Testis (tissue), 5 donors: ENCODE data around the gene WDR18. TPM values are rescaled to one million over a fixed set of nuclear protein-coding genes. Genes with fewer than 3 reads are reported as not detected.
A peak's percentile ranks its signal among the peaks of the same experiment; 100 is the strongest.

Source experiments
- DNase-seq: peaks from one replicate; pipeline ENCODE4 v3.0.0-alpha.2; 2019
- H3K27ac ChIP-seq, 2 donors: fragments of 200-600 bp; sonication (generic); one replicate each; pipeline ENCODE4 v1.5.1; 2019
- H3K27me3 ChIP-seq: fragments of 200-600 bp; sonication (generic); one replicate; pipeline ENCODE4 v1.5.1; 2019
- H3K36me3 ChIP-seq: fragments of 200-600 bp; sonication (generic); one replicate; pipeline ENCODE4 v1.5.1; 2017; ENCODE audit warnings: low read depth; ENCODE audit errors: missing control alignments
- H3K4me1 ChIP-seq: fragments of 200-600 bp; sonication (generic); one replicate; pipeline ENCODE4 v1.5.1; 2019
- H3K4me3 ChIP-seq, 2 donors: fragments of 200-600 bp; sonication (generic); one replicate each; pipeline ENCODE4 v1.5.1; 2017 to 2019
- H3K9me3 ChIP-seq: fragments of 200-600 bp; sonication (generic); one replicate; pipeline ENCODE4 v1.5.1; 2017
- POLR2A ChIP-seq: fragments of 450-650 bp; IDR thresholded peaks from one replicate; pipeline ENCODE4 v1.6.1; 2017; ENCODE audit warnings: antibody characterized with exemption, mild to moderate bottlenecking, moderate library complexity
- WGBS, 2 donors: methylation state at CpG; one replicate each; pipeline ENCODE4 v1.1.5; 2018; 5-methylcytosine and 5-hydroxymethylcytosine counted together
- intact Hi-C: fragments of 100-400 bp; cut with DNase I; formaldehyde crosslinking; loops from one replicate; pipeline ENCODE4 v1.15.1; 2023; ENCODE audit warnings: low total_unique reads
- long read RNA-seq, 2 donors: transcript quantifications; one replicate each; lab custom pipeline, GENCODE V29; 2026
- polyA plus RNA-seq: library from polyadenylated mRNA; stranded (reverse); fragments of 350-450 nt; fragmentation: Illumina TruSeq; extraction: RNeasy Lipid Tissue Mini Kit (QIAGEN cat#74804); gene quantifications from one replicate; pipeline ENCODE4 v1.2.3, GENCODE V29; 2014; ENCODE audit warnings: low read depth, low replicate concordance; ENCODE audit not compliant: insufficient read depth
- total RNA-seq, 2 donors: library from RNA; depleted of rRNA; stranded (reverse); fragments of >200 nt; gene quantifications; one replicate each; pipeline ENCODE4 v1.2.3, GENCODE V29; 2016
- TF ChIP-seq, protein P1 (sequence below), 3 experiments: fragments of 450-650 bp in 2 of 3; fragments of 200-600 bp in 1 of 3; sonication (generic) in 1 of 3; IDR thresholded peaks; one replicate each; pipeline ENCODE4 v1.5.1; 2016 to 2019; ENCODE audit warnings: antibody characterized with exemption in 3 of 3, mild to moderate bottlenecking in 2 of 3, moderate library complexity in 1 of 3

Gene WDR18, protein sequence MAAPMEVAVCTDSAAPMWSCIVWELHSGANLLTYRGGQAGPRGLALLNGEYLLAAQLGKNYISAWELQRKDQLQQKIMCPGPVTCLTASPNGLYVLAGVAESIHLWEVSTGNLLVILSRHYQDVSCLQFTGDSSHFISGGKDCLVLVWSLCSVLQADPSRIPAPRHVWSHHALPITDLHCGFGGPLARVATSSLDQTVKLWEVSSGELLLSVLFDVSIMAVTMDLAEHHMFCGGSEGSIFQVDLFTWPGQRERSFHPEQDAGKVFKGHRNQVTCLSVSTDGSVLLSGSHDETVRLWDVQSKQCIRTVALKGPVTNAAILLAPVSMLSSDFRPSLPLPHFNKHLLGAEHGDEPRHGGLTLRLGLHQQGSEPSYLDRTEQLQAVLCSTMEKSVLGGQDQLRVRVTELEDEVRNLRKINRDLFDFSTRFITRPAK
- total RNA-seq (100 to 1,000 TPM in 1 of 2 donors, 10 to 100 TPM in 1; 70.9 to 108 TPM), polyA plus RNA-seq (38.7 TPM)
- long read RNA-seq, donor 1, transcript WDR18-202 (10 exons, 1,608 nt), result major isoform, 27 of 30 reads
- long read RNA-seq, donor 1, partial matches to known transcripts, result 0 of 30 reads
- long read RNA-seq, donor 1, other reads (novel, unspliced or antisense), result 0 of 30 reads
- long read RNA-seq, donor 2, transcript WDR18-202 (10 exons, 1,608 nt), result major isoform, 7 of 17 reads
- long read RNA-seq, donor 2, partial matches to known transcripts, result 8 of 17 reads
- long read RNA-seq, donor 2, other reads (novel, unspliced or antisense), result 0 of 17 reads

DNA sequence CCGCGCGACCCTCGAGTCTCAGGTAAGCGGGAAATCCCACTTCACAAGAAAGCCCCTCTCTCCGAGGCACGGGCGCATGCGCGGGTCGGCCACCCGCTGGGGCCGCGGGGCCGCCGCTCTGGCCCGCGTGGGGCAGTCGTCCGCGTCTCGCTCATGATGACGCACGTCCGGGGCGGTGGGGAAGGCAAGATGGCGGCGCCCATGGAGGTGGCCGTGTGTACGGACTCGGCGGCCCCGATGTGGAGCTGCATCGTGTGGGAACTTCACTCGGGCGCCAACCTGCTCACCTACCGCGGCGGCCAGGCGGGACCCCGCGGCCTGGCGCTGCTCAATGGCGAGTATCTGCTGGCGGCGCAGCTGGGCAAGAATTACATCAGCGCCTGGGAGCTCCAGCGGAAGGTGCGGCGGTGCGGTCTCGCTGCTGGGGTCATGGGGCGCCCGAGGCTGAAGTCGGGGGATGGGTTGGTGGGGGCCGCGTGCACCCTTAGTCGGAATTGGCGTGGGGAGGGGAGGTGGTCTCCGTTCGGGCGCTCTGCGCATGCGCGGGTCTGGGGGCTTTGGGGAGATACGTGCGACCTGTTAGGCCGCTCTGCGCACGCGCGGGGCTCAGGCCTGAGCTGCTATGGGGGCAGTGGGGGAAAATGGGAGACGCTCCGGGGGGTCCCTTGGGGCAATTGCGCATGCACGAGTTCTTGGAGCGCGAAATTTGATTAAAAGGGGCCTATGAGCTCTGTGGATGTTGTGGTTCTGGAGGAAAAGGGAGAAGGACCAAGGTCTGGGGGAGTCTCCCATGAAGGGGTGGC lies at the start of gene WDR18:
TSS of gene WDR18 (plus strand) at position 181 of the 803 bp plus-strand sequence. CDS start at position 190, 9 bp downstream.
- WGBS, 2 donors, result 1% methylated on average over 31 to 73 of the region's 78 CpGs
- Histone ChIP-seq H3K4me3 (peak within 1 kb of the TSS; percentile 90 to 100), H3K9me3 (no peaks in the 10 kb centered on the region), H3K27ac (peak within 1 kb of the TSS; percentile 76 to 96), H3K36me3 (no peaks in the 10 kb centered on the region), H3K27me3 (no peaks in the 10 kb centered on the region), H3K4me1 (peaks cover 5% of the 10 kb centered on the region)
- TF ChIP-seq, protein P1, sequence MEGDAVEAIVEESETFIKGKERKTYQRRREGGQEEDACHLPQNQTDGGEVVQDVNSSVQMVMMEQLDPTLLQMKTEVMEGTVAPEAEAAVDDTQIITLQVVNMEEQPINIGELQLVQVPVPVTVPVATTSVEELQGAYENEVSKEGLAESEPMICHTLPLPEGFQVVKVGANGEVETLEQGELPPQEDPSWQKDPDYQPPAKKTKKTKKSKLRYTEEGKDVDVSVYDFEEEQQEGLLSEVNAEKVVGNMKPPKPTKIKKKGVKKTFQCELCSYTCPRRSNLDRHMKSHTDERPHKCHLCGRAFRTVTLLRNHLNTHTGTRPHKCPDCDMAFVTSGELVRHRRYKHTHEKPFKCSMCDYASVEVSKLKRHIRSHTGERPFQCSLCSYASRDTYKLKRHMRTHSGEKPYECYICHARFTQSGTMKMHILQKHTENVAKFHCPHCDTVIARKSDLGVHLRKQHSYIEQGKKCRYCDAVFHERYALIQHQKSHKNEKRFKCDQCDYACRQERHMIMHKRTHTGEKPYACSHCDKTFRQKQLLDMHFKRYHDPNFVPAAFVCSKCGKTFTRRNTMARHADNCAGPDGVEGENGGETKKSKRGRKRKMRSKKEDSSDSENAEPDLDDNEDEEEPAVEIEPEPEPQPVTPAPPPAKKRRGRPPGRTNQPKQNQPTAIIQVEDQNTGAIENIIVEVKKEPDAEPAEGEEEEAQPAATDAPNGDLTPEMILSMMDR (IDR thresholded peaks at IDR 0.05), result peak in 2 of 3 experiments; percentile 16 to 47
- TF ChIP-seq POLR2A, result no peak
- DNase-seq, result peak; percentile 96
- intact Hi-C loops, result loop anchor here (5.0 kb wide), 1 partner anchor 57 kb away; the partner anchor contains the start of gene ARID3A

DNA sequence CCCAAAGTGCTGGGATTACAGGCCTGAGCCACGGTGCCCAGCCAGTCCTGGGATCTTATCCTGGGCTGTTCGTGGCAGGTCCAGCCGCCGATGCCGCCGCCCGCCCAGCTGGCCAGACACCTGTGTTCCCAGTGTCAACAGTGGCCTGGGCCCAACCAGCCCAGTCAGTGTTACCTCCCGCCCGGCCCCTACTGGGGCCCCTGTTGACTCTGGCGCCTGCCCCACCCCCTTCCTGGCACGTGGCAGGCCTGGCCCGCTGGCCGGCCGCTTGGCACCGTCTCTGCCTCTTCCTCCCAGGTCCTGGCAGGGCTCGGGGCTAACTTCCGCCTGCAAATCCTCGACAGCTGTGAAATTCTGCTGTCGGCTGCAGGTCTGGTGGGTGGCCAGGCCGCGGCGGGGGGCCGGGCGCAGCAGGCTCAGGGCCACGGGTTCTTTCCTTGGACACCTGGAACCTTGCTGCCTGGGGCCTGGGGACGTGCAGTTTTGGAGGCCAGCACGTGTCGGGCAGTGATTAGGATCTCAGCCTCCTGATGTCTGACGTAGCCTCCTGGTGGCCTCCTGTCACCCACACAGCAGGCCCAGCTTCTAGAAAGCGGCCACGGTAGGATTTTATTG lies 49.2 kb upstream of the WDR18 start:
- Histone ChIP-seq H3K4me1 (peaks cover 32% of the 10 kb centered on the region), H3K27me3 (no peaks in the 10 kb centered on the region), H3K4me3 (no peak overlapping the region), H3K27ac (peak overlapping the region in 1 of 2 donors; percentile 43), H3K9me3 (no peaks in the 10 kb centered on the region), H3K36me3 (no peaks in the 10 kb centered on the region)
- peak; percentile 71 for DNase-seq
- intact Hi-C loops, result no loop called here
- TF ChIP-seq, protein P1 (IDR thresholded peaks at IDR 0.05), result no peak
- no peak for TF ChIP-seq POLR2A
- WGBS, 2 donors, result 27 to 54% methylated on average over 5 to 31 of the region's 31 CpGs

DNA sequence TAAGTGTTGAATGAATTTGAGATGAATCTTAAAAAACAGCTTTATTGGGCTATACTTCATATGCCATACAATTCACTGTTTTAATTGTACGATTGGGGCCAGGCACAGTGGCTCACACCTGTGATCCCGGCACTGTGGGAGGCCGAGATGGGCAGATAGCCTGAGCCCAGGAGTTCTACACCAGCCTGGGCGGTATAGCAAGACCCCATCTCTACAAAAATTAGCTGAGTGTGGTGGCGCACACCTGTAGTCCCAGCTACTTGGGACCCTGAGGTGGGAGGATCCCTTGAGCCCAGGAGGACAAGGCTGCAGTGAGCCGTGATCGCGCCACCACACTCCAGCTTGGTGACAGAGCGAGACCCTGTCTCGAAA lies 48.0 kb upstream of the WDR18 start:
- WGBS, 2 donors, result 98 to 99% methylated on average over 9 to 10 of the region's 10 CpGs
- H3K4me1 ChIP-seq, result peaks cover 38% of the 10 kb centered on the region

DNA sequence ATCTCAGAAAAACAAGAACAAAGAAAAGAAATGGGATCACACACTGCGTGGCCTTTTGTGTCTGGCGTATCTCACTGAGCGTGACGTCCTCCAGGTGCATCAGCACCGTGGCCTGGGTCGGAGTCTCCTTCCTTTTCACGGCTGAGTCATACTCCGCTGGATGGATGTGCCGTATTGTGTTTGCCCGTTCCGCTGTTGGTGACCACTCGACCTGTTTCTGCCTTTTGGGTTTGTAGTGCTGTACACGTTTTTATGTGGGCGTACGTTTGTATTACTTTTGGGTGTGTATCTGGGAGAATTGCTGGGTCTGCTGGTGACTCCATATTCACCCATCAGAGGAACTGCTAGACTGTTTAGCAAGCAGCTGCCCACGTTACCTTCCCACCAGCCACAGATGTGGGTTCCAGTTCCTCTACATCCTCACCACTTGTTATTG lies 46.9 kb upstream of the WDR18 start:
- no peak overlapping the region for H3K27ac ChIP-seq
- TF ChIP-seq POLR2A, result no peak
- TF ChIP-seq, protein P1 (IDR thresholded peaks at IDR 0.05), result no peak
- no peaks in the 10 kb centered on the region for H3K9me3 ChIP-seq
- no peaks in the 10 kb centered on the region for H3K36me3 ChIP-seq
- H3K27me3 ChIP-seq, result no peaks in the 10 kb centered on the region
- no peak for DNase-seq
- 92 to 95% methylated on average over 16 of the region's 16 CpGs for WGBS, 2 donors
- intact Hi-C loops, result no loop called here
- H3K4me3 ChIP-seq, result no peak overlapping the region
- H3K4me1 ChIP-seq, result peaks cover 39% of the 10 kb centered on the region

More for the DNA sequence above, 48.0 kb upstream of the WDR18 start:
- no peak overlapping the region for H3K27ac ChIP-seq
- no peaks in the 10 kb centered on the region for H3K36me3 ChIP-seq
- H3K9me3 ChIP-seq, result no peaks in the 10 kb centered on the region
- intact Hi-C loops, result no loop called here
- H3K27me3 ChIP-seq, result no peaks in the 10 kb centered on the region
- H3K4me3 ChIP-seq, result no peak overlapping the region
- TF ChIP-seq, protein P1 (IDR thresholded peaks at IDR 0.05), result no peak
- no peak for TF ChIP-seq POLR2A
- no peak for DNase-seq
